SK-N-SH treated with all-trans-retinoic acid at 6 μM for 48 hours (cell line): ENCODE measurements around the gene SRRM2.

Experiments
- CSDC2 ChIP-seq: fragments of 250-450 bp; sonication (Bioruptor Pico); IDR thresholded peaks from 2 replicates; pipeline ENCODE4 v1.5.0; 2020; ENCODE audit warnings: mild to moderate bottlenecking, moderate library complexity
- ZC3H10 ChIP-seq: fragments of 250-450 bp; sonication (Bioruptor Pico); IDR thresholded peaks from 2 replicates; pipeline ENCODE4 v1.5.1; 2021; ENCODE audit warnings: mild to moderate bottlenecking, moderate library complexity
- ZFP3 ChIP-seq: fragments of 250-450 bp; sonication (Bioruptor Pico); IDR thresholded peaks from 2 replicates; pipeline ENCODE4 v1.5.0; 2020; ENCODE audit warnings: mild to moderate bottlenecking, moderate library complexity

- no peak for TF ChIP-seq ZC3H10 (CRISPR knock-in tag)
- TF ChIP-seq CSDC2 (CRISPR knock-in tag), result no peak
- no peak for TF ChIP-seq ZFP3 (CRISPR knock-in tag)
Measured at GRCh38 chr16:2704983-2705275, 47.5 kb upstream of the SRRM2 start.
